ENCODE data around the gene OPN4. TPM values are rescaled to one million over a fixed set of nuclear protein-coding genes. Genes with fewer than 3 reads are reported as not detected.

OPN4 gene
- total and polyA plus RNA-seq, 10 donors = not detected

GRCh38 chr10:86685893-86686632 lies 31.7 kb downstream of the OPN4 start:
- no peaks in the 10 kb centered on the region for H3K36me3 ChIP-seq
- intact Hi-C loops (cut with DNase I; ENCODE audit: low total_unique reads) = no loop called here
- no peak overlapping the region for H3K27ac ChIP-seq
- TF ChIP-seq POLR2A (IDR thresholded peaks at IDR 0.05) (no peak), POLR2AphosphoS5 (IDR thresholded peaks at IDR 0.05) (no peak), CTCF (IDR thresholded peaks at IDR 0.05 in 8 of 11, conservative IDR thresholded peaks at IDR 0.05 in 3 of 11) (no peak)
- H3K4me1 ChIP-seq = peaks cover 6 to 21% (median 9%) of the 10 kb centered on the region in 6 donors
- H3K27me3 ChIP-seq (replicated peaks in 1 of 7) = peaks cover 0 to 65% (median 5%) of the 10 kb centered on the region in 7 donors
- no peak overlapping the region for H3K4me3 ChIP-seq
- H3K9me3 ChIP-seq = no peaks in the 10 kb centered on the region
- 76 to 80% (median 78%) methylated on average over 8 to 13 of the region's 13 CpGs for WGBS, 5 donors
- no peak for DNase-seq

GRCh38 chr10:86686972-86687371 lies 32.6 kb downstream of the OPN4 start:
- intact Hi-C loops (cut with DNase I; ENCODE audit: low total_unique reads) = no loop called here
- H3K9me3 ChIP-seq = no peaks in the 10 kb centered on the region
- H3K27me3 ChIP-seq (replicated peaks in 1 of 7) = peaks cover 0 to 63% (median 5%) of the 10 kb centered on the region in 7 donors
- peaks cover 6 to 21% (median 9%) of the 10 kb centered on the region in 6 donors for H3K4me1 ChIP-seq
- H3K4me3 ChIP-seq = no peak overlapping the region
- no peak for DNase-seq
- no peak overlapping the region for H3K27ac ChIP-seq
- TF ChIP-seq CTCF (IDR thresholded peaks at IDR 0.05 in 8 of 11, conservative IDR thresholded peaks at IDR 0.05 in 3 of 11) (no peak), POLR2AphosphoS5 (IDR thresholded peaks at IDR 0.05) (no peak)
- no peaks in the 10 kb centered on the region for H3K36me3 ChIP-seq
- 91 to 96% (median 93%) methylated on average over 15 to 19 of the region's 19 CpGs for WGBS, 5 donors

DNA sequence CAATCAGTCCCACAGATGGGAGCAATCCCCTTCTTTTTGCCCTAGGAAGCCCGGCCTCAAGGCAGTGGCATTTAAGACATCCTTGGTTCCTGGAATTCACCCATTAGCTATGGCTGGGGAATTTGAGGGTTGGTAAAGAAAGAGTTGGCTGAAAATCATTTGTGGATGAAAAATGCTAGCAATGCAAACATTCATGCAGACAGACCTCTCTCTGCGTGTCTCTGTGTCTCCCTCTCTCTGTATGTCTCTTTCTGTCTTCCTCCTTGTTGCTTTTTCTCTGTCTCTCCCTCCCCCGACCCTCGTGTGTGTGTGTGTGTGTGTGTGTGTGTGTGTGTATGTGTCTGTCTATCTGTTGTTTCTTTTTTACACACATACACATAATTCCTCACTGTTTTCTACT lies 33.4 kb downstream of the OPN4 start:
- Histone ChIP-seq H3K27ac (no peak overlapping the region), H3K36me3 (no peaks in the 10 kb centered on the region), H3K9me3 (no peaks in the 10 kb centered on the region), H3K27me3 (replicated peaks in 1 of 7) (peaks cover 0 to 65% (median 5%) of the 10 kb centered on the region in 7 donors), H3K4me1 (peaks cover 6 to 21% (median 9%) of the 10 kb centered on the region in 6 donors), H3K4me3 (no peak overlapping the region)
- no peak for DNase-seq
- WGBS, 5 donors = 45 to 72% (median 54%) methylated on average over 2 to 4 of the region's 4 CpGs
- TF ChIP-seq POLR2AphosphoS5 (IDR thresholded peaks at IDR 0.05) (no peak), POLR2A (IDR thresholded peaks at IDR 0.05) (no peak), CTCF (IDR thresholded peaks at IDR 0.05 in 8 of 11, conservative IDR thresholded peaks at IDR 0.05 in 3 of 11) (no peak)
- intact Hi-C loops (cut with DNase I; ENCODE audit: low total_unique reads) = no loop called here

- peaks cover 6 to 21% (median 9%) of the 10 kb centered on the region in 6 donors for H3K4me1 ChIP-seq
These were observed 34.1 kb downstream of the OPN4 start for GRCh38 chr10:86688398-86688921.

More at GRCh38 chr10:86688398-86688921, 34.1 kb downstream of the OPN4 start:
- TF ChIP-seq POLR2AphosphoS5 (IDR thresholded peaks at IDR 0.05) = no peak
- TF ChIP-seq CTCF (IDR thresholded peaks at IDR 0.05 in 8 of 11, conservative IDR thresholded peaks at IDR 0.05 in 3 of 11) = peak; percentile 64 to 93 (median 81)
- intact Hi-C loops (cut with DNase I; ENCODE audit: low total_unique reads) = no loop called here
- DNase-seq = no peak
- no peaks in the 10 kb centered on the region for H3K9me3 ChIP-seq
- peaks cover 0 to 58% (median 5%) of the 10 kb centered on the region in 7 donors for H3K27me3 ChIP-seq (replicated peaks in 1 of 7)
- no peak overlapping the region for H3K27ac ChIP-seq
- H3K4me3 ChIP-seq = peak overlapping the region in 1 of 8 donors; percentile 7
- no peaks in the 10 kb centered on the region for H3K36me3 ChIP-seq
- 19 to 35% (median 27%) methylated on average over 7 to 8 of the region's 8 CpGs for WGBS, 5 donors
